NCI-H524 (cell line): ENCODE measurements around the gene PGM2.
A peak's percentile ranks its signal among the peaks of the same experiment; 100 is the strongest.

Experiments
- DNase-seq, 2 experiments: peaks; one replicate each; lab custom pipeline; 2025; lab: John Stamatoyannopoulos, UW

The PGM2 gene

DNA sequence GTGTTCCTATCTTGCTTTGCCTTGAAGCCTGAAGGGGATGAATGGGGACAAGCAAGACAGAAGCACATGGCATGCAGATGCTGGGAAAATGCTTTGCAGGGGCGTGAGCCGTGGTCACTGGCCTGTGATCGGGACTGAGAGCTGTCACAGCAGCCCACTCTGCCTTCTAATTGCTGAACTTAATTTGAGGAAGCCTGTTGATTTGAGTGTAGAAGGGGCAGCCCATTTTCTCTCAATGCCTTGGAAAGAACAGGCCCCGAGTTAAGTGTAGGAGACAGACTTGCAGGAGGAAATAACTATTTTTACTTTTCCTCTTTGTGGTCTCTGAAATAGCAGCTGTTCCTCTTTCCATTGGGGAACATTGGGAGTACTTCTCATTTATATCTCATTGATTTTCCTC is 38.3 kb downstream of the PGM2 start:
- DNase-seq: no peak

DNA sequence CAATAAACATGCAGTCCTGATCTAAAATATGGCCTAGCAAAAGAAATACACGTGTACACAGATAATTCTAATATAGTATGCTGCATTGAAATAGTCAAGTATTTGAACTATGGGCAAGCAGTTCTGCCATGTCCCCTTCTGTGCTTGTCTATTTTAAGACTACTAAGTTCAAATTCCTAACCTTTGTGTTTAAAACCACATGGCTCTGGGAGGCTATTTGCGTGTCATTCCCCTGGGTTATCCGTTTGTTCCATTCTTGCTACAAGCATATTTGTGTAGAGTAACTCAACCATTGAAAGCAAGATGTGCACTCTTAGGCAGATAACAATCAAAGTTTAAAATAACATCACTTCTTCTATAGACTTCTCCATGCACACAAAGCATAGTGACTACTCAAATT is 39.0 kb downstream of the PGM2 start:
- DNase-seq: no peak

DNA sequence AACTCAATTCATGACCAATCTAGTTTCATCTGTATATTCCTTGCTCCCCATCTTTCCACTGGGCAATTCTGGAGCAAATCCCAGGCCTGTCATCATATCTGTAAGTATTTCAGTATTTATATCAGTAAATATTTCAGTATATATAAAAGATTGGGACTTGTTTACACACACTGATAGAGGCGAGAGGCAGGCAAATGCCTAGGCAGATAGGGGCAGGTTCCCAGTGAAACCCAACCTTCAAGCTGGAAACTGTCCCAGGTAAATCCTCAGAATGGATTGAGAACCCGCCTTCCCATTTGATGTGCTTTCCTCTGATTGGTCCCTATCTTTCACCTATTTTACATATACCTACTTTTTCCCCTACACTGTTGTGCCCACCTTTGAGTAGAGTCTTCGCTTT is 40.6 kb downstream of the PGM2 start:
- no peak for DNase-seq

DNA sequence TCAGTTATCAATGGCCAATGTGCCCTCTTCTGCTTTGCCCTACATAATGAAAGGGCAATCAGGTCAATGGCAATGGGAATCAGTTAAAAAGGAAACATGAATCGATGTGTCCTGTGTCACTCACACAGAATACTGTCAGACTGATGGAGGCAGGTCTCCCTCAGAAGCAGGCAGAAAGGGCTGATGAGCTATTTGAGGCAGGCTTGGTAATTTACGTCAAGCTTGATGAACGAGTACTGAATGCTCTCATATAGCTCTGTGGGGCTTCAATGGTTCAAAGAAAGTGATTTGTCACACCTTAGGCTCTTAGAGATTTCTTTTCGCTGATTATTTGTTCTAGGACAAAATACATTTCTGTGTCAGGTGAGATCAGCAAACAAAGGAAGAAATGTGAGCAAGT is 41.8 kb downstream of the PGM2 start:
- no peak for DNase-seq

DNA sequence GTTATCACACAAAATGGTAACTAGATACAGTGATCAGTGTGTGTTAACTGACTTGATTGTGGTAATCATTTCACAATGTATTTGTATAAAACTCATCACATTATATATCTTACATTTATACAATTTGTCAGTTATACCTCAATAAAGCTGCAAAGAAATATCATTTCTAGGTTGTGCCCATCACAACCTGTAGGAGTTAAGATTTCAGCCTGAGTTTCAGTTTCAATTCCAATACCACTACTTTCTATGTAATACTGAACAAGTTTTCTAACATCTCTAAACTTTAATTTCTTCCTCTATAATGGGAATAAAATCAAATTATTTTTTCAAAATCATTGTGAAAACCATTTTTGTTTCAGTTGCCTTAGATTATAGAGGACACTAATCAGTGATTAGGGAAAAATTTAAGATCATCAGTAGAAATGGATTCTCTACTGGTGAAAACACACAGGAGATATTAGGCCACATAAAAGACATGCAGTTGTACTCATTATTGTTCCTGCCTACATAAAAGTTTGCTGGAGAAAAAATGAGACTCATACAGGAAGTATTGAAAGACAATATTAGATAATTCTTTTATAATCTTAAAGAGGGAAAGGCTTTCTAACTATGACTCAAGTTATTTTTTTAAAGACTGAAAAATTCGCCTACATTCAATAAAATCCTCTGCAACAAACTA is 46.0 kb downstream of the PGM2 start:
- no peak for DNase-seq

DNA sequence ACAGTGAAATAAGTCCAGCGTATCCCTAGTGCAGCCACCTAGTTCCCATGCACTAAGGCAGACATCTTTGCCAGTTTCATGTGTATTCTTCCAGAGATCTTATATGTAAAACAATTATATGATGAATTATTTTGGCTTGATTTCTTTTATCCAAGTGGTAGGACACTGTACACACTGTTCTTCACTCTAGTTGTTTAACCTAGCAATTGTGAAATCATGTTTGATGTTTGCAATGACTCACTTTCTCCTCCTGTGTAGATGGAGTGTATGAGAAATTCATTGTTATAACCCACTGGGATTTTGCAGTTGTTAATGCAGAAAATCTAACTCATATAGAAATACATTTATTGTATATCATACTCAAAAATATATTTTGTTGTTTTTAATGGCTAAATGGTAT is 46.9 kb downstream of the PGM2 start:
- no peak for DNase-seq

DNA sequence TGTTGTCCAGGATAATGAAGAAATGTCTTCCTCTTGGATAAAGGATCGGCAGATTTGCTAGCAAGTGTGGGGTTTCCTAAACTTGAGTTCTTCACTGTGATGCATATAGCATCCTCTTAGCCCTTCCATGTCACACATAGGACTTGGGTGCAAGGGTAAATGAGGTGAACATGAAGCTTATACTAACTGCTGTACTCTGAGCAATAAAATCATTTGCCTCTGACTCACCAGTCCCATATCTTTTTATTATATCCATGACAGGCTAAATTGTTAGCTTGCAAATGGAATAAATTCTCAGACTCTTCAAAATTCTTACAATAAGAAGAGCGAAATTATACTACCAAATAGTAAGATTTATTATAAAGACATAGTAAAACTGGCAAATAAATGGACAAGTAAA is 49.7 kb downstream of the PGM2 start:
- DNase-seq: no peak

DNA sequence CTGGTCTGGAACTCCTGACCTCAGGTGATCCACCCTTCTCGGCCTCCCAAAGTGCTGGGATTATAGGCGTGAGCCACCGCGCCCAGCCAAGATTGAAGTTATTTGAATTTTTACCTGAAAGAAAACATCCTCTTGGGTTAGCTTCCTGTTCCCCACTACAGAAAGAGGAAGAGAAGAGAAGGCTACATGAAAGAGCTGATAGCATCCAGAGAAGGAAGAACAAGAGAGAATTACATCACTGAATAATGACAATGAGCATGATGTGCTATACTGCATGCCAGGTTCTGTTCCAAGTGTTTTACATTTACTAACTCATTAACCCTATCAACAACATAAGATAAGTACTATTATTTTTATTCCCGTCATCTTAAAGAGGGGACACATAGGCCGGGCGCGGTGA is 52.9 kb downstream of the PGM2 start:
- no peak for DNase-seq

DNA sequence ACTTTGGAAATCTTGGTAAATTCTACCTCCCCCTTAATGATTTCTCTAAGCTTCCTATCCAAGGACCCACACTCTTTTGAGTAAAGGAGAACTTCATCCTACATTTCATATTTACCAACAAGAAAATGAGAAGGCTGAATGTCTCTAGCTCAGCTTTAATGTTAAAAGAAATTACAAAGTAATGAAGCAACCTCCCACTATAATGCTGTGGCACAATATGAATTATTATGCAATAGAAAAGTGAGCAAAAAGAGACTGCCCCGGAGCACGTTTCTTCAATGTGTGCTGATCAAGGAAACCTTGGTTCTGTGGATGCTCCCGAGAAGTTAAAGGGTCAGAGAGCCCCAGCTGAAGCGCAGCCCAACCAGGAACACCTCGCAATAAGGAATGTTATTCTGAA is 55.3 kb downstream of the PGM2 start:
- DNase-seq: no peak

DNA sequence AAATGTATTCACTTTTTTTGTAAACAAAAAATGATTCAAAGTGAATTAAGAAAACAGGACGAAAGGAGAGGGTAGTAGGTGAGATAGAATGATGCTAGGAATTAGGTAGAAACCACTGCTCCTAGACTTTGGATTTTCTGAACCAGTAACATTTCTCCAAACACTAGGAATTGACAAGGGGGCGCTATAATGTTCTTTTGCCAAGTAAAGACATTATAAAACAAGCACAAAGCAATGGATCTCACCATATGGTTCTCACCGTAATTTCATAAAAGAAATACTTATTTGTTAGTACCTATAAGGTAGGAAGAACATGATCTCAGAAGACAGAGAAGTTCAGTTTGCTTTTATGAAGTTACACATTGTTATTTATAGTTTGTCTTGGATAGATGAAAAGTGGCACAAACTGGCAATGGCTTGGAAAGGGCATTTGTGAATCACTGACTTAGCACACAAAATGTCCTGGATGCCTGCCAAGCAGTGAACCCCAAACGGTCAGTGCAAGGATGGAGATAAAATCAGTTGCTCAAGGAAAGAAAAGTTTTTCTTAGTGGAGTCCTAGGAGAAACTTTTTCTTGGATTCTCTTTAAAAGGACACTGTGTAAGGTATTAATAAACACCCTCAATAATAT is 56.3 kb downstream of the PGM2 start:
- DNase-seq: no peak

DNA sequence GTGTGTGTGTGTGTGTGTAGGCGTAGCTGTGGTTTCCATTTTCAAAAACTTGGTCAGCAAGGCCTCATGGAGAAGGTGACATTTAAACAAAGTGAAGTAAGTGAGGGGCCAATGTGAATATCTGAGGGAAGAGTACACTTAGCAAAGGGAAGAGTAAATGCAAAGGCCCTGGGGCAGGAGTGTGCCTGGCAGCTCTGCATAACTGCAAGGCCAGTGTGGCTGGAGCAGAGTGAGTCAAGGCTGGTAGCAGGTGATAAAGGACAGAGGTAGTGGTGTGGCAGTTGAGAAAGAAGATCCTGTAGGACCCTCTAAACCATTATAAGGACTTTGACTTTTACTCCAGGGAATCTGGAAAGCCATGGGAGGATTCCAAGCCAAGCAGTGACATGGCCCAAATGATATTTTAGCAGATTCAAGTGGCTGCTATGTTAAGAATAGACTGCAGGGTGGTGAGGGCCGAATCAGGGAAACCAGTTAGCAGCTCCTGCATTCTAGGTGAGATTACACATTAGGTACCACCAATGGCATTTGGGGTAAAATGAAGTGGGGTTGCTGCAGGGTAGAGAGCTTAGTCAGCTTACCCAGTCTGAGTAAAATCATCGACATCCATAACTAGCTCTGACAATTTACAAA is 58.5 kb downstream of the PGM2 start:
- DNase-seq: no peak

DNA sequence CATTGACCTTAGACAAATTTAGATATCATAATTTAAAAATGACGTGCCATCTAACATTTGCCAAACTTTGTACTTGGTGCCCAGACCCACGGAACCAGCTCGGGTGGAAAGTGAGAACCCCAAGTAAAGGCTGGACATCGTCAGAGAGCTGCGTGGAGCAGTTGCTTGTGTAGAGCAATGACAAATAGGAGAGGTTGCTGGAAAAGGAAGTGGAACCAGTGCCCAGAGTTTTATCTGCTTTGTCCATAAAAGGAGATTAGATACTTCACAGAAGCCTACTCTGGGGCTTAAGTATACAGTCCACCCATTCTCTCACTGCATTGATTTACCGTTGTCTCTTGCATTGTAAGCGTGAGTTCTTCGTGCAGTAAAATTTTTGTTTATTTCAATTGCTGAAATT is 59.0 kb downstream of the PGM2 start:
- no peak for DNase-seq

DNA sequence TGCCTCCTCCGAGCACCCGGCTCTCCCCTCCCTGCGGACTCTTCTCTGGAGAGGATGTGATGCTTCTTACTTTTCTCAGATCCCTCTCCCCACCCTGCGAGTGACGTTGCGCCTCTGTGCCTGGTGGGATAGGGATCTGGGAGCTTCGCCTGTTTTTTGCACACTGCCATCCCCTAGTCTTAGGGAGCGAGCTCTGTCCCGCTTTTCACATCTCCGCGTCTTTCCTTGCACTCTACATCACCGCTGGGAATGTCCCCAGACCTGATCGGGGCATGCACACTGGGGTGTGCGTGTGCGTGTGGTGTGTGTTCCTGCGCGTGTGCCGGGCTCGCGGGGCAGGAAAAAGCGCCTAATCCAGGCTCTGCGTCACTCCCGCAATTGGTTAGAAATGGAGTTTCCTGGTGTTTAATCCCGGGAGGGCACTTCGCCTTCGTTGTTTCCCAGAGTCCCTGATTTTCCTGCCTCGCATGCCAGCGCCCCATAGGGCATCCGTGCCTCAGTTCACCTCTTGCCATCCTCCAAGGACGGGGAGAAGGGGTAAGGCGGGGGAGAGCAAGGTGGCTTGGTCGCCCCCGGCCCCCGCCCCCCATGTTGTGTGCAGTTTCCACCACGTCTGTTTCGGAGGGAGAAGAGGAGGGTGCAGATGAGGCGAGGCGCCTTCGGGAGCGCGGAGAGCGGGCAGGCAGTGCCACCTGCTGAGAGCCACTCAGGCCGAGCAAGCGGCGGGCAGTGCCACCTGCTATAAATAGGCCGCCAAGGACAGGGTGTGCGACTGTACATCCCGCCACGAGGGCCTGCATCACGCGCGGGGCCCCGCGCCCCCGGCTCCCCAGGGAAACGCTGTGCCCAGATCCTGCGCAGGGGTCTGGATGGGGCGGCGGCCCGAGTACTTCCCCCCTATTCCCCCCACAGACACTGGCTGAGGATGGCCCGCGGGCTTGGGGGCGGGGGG is 63.6 kb downstream of the PGM2 start:
- DNase-seq: peak; percentile 35 to 73

DNA sequence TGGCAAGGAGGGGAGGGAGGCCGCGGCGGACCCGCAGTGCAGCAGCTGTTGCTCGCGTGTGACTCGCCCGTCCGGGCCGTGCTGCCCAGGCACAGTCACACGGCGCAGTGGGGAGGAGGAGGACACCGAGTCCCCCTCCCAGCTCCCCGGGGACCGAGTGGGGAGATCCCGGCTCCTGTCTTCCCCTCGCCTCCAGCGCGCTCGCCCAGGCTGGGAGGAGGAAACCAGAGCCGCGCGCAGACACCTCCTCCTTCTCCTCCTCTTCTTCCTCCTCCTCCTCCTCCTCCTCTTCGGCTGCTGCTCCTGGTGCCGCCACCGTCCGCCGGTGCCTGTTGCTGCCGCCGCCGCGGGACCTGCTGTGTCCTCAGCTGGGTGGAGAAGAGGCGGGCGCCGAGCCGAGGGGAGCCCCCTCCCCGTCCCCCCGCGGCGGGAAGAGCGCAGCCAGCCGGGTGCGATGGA is 64.3 kb downstream of the PGM2 start, which contains the start of gene TBC1D1:
TSS of gene TBC1D1 (plus strand) at position 284 of the 459 bp plus-strand sequence. CDS start 11,012 bp downstream, outside the sequence.
- DNase-seq: peak in 1 of 2 experiments; percentile 61

DNA sequence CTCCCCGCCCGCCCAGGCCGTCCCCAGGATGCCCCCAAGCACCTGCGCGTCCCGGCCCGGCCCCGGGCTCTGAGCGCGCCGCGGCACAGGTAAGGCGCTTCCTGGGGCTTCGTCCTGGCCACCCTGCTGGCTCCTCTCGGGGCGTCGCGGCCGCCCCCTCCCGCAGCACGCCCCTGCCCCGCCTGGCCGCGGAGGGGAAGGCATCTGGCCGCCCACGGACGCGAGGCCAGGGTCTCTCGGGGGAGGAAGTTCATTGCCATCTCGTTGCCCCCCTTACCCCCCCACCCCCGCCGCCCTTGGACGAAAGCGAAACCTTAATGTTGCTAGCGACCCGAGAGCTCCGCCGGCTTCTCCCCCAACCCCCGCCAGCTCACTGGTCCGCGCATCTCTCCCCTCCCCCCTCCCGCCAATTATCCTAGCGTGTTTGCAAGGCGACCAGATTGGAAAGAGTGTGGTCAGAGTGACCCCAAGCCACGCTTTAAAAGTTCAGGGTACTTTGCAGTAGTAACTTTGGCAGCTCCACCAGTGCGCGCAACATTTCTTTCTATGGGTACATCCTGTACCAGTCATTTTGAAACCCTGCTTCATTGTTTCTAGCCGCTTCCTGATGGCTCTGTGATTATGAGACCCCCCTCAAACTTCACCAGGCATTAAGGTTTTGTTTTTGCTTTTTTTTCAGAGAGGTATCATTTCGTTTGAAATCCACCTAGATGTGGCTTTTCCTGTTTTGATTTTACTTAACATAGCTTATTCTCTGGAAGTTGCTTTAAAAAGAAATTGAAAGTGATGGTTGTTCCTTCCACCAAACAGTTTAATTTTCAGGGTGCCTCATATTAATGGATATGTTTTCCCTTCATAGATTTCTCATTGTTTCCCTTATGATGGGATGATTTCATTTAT is 65.0 kb downstream of the PGM2 start:
- peak in 1 of 2 experiments; percentile 34 for DNase-seq

DNA sequence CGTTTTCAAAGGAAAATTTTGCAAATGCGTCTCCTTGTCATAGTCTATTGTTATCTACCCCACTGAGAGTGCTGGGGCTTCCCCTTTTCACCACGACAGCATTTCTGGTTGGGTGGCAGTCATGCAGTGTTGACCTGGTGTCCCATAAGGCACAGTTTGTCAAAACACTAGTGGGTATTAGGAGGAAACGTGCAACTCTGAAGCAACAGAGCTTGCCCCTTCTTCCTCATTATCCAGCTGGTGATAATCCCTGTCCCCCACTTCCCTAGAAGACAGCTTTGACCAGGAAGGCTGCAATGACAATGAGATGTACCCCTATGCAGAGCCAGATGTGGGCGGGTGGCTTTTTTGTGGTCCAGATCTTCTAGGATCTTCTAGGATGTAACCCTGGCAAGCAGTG is 66.2 kb downstream of the PGM2 start:
- no peak for DNase-seq

DNA sequence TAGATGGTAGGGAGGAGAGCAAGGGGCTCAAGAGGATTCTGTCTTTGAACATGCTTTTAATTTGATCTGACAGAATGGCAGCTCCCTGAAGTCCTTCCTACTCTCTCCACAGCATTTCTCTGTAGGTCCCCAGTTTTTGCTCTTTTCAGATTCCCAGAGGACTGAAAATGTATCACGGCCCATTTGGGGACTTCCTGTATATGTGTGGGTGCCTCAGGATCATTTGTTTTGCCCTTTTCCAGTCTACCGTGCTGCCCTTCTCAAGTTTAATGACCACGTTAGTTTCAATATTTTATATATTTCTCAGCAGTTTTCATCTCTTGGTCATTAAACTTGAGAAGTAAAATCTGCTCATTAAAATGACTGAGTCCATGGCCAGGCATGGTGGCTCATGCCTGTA is 66.7 kb downstream of the PGM2 start:
- no peak for DNase-seq

DNA sequence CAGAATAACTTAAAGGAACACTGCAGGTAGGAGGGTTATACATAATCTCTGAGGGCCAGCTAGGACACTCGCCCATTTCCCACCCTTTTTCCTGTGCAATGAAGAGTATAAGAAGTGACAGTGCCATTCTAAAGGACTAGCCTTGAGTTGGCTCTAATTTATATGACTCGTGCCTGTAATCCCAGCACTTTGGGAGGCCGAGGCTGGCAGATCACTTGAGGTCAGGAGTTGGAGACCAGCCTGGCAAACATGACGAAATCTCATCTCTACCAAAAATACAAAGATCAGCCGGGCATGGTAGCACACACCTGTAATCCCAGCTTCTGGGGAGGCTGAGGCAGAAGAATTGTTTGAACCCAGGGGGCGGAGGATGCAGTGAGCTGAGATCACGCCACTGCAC is 68.8 kb downstream of the PGM2 start:
- no peak for DNase-seq

DNA sequence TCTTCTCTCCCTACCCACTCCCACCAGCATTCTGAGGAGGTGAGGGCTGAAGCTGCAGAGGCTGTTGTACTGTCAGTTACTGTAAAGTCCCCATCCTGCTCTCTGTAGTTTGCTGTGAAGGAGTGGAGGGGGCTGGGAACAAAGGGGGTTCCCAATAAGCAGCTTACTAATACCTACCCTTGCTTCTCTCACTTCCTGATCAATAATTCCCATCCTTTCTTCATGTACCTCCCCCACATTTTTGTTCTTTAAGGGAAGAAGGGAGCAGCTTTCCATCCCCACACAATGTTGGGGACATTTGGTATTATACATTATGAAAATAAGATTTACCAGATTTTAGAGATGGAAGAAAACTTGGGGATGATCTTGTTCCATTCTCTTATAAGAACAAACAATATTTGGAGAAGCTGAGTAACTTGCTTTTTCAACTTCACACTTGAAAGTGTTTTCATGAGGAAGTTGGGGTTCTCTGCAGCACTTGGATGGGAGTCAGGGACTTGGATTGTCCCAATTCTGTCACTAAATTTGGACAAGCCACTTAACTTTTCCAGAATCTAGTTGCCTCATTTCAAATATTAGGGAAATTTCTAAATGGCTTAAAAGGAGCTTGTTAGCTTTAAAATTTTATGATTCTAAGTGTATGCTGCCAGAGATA is 69.8 kb downstream of the PGM2 start:
- no peak for DNase-seq

DNA sequence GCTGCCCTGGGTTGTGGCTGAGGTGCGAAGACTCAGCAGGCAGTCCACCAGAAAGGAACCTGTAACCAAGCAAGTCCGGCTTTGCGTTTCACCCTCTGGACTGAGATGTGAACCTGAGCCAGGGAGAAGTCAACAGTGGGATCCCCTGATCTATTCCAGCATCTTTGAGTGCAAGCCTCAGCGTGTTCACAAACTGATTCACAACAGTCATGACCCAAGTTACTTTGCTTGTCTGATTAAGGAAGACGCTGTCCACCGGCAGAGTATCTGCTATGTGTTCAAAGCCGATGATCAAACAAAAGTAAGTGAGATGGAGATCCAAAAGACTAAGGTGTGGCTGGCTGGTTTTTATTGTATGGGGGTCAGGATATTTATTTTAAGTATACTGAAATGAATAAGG is 75.7 kb downstream of the PGM2 start:
- DNase-seq: no peak
